Measurements from ENCODE around the gene MBIP.

The MBIP gene

DNA sequence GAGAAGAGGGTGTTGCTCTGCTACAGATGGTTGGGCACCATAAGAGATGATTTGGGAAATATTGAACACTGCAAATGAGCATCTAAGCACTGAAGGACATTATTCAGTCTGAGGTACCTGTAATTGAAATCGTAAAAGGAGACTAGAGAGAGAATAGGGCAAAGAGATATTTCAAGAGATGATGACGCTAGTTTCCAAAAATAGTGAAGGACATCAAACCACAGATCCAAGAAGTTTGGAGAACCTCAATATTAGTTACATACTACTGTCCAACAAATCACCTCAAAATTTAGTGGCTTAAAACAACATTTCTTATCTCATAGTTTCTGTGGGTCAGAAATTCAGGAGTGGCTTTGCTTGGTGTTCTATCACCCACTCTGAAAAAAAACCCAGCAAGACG, 4.5 kb upstream of the MBIP start:
- H3K27ac ChIP-seq = no peak overlapping the region
- TF ChIP-seq, protein P1, sequence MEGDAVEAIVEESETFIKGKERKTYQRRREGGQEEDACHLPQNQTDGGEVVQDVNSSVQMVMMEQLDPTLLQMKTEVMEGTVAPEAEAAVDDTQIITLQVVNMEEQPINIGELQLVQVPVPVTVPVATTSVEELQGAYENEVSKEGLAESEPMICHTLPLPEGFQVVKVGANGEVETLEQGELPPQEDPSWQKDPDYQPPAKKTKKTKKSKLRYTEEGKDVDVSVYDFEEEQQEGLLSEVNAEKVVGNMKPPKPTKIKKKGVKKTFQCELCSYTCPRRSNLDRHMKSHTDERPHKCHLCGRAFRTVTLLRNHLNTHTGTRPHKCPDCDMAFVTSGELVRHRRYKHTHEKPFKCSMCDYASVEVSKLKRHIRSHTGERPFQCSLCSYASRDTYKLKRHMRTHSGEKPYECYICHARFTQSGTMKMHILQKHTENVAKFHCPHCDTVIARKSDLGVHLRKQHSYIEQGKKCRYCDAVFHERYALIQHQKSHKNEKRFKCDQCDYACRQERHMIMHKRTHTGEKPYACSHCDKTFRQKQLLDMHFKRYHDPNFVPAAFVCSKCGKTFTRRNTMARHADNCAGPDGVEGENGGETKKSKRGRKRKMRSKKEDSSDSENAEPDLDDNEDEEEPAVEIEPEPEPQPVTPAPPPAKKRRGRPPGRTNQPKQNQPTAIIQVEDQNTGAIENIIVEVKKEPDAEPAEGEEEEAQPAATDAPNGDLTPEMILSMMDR (conservative IDR thresholded peaks at IDR 0.05) = no peak
- TF ChIP-seq ZFX (IDR thresholded peaks at IDR 0.05) = no peak

DNA sequence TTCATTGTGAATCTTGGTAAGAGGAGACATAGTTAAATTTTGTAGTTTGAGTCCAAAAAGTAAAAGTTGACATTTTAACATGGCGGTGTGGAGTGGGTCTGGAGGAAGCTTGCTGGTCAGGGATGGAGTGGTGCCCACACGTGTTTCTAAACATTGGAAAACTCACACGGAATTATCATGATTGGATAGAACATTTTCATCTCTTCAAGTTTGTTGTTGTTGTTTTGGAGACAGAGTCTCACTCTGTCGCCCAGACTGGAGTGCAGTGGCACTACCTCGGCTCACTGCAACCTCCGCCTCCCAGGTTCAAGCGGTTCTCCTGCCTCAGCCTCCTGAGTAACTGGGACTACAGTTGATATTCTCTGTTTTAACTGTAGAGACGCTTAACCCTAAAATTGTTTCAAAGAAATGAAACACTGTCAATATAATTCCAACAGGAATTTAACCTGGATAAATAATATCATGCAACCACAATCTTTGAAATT, 502 bp upstream of the MBIP start:
- peak overlapping the region; percentile 66 for H3K27ac ChIP-seq

DNA sequence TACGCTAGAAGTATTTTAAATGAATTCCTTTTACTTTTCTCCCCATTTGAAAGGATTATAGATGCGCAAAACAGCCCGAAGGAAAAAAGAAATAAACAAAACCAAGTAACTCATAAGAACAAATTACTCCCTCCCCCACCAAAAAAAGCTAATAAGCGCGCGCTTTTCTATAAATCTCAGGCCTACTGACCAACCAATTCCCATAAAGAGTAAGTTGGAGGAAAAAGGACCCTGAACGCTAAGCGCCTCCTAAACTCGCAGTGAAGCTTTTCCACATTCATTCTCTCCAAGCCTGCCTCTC, 588 bp downstream of the MBIP start:
- peak overlapping the region; percentile 66 for H3K27ac ChIP-seq
- TF ChIP-seq, protein P1 (conservative IDR thresholded peaks at IDR 0.05) = no peak
- TF ChIP-seq ZFX (IDR thresholded peaks at IDR 0.05) = no peak

More for the DNA sequence above, 502 bp upstream of the MBIP start:
- TF ChIP-seq, protein P1 (conservative IDR thresholded peaks at IDR 0.05) = no peak
- TF ChIP-seq ZFX (IDR thresholded peaks at IDR 0.05) = no peak

DNA sequence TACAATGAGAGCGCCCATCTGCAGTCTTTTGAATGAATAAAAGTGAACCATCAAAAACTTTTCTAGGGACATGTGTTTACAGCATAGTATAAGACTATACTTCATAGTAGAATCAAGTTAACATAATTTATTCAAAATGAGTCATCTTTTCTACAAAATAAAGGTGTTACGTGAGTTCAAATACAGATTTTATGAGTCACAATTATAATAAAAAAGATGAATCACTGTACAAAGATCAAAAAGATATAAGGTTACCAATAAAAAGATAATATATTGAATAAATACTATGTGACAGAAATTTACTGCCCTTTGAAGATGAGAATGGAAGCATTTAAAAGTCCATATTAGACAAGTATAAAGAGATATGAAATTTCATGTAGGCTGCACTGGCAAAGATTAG, 2.8 kb downstream of the MBIP start:
- TF ChIP-seq, protein P1 (conservative IDR thresholded peaks at IDR 0.05) = no peak
- no peak for TF ChIP-seq ZFX (IDR thresholded peaks at IDR 0.05)
- no peak overlapping the region for H3K27ac ChIP-seq

DNA sequence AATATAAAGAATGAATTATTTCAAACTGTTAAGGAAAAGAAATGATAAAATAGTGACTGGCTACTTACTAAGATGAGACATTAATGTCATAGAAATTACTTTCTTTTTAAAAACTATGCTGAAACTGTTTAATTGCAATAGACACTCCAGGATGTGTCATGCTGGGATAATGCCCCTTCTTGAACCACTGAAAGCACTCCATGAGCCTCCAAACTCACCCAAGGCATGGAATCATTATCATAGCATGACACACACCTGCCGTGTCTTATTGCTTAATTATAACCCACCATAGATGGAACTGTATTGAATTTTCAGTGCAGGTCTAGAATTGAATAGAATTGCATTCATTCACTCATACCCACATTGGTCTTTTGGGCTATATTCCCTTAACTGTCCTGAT, 4.3 kb downstream of the MBIP start:
- TF ChIP-seq, protein P1 (conservative IDR thresholded peaks at IDR 0.05) = no peak
- TF ChIP-seq ZFX (IDR thresholded peaks at IDR 0.05) = no peak
- no peak overlapping the region for H3K27ac ChIP-seq

DNA sequence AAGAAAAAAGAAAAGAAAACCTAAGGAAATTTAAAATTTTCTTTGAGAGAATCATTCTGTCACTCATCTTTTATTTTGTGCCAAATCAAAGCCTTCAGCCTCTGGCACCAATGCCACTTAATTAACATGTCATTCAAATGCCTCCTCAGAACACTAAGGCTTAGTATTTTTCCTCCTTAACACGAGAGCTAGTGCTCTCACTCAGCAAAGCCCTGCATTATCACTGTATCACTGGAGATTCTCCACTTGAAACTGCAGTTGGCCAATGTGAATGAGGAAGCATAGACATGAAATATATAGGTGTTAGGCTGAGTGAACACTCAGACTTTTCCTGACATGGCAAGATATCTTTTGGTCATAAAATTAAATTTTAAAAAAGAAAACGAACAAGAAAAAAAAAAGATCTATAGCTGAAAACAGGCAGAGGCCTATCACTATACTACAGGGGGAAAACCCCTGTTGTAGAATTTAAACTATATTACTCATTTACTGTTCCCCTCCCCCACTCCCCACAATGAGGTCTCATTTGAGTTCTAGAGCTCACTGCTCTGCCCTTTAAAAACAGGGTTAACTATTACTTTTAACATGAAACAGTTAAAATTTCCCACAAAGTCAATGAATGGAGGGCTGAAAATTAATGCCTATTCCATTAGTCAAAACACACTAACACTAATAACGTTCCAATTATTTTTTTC, 5.1 kb downstream of the MBIP start:
- TF ChIP-seq, protein P1 (conservative IDR thresholded peaks at IDR 0.05) = no peak
- TF ChIP-seq ZFX (IDR thresholded peaks at IDR 0.05) = no peak
- no peak overlapping the region for H3K27ac ChIP-seq

DNA sequence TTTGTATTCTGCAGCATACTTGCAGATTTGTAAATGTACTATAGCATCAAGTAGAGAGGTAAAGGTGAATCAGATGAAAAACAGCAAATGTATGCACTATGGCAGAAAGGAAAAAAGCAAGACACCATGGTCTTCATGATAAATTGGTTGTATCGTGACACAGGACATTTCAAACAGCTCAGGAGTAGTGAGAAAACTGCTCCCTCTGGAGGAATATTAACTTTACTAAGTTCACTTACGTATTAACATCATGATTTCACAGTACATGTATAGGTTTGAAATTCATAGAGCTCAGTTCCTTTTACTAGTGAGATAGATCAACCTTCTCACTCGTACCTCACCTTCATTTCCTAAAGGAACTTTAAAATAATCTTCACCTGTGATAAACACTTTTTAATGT, 6.5 kb downstream of the MBIP start:
- TF ChIP-seq, protein P1 (conservative IDR thresholded peaks at IDR 0.05) = peak; percentile 21
- TF ChIP-seq ZFX (IDR thresholded peaks at IDR 0.05) = no peak
- H3K27ac ChIP-seq = no peak overlapping the region

Measured in C4-2B (cell line).